ENCODE data around the gene BOC.

BOC gene

GRCh38 chr3:113273011-113273410 lies 61.7 kb downstream of the BOC start:
- H3K27ac Mint-ChIP-seq: no peak overlapping the region

GRCh38 chr3:113273604-113274378 lies 62.4 kb downstream of the BOC start:
- Mint-ChIP-seq H3K4me3 (no peak overlapping the region), H3K4me1 (peaks cover 34% of the 10 kb centered on the region), H3K36me3 (no peaks in the 10 kb centered on the region), H3K27ac (peak overlapping the region; percentile 17), H3K9me3 (no peaks in the 10 kb centered on the region), H3K27me3 (peaks cover under 1% of the 10 kb centered on the region)
- ATAC-seq: no peak

More at GRCh38 chr3:113273011-113273410, 61.7 kb downstream of the BOC start:
- Mint-ChIP-seq H3K4me1 (peaks cover 26% of the 10 kb centered on the region), H3K4me3 (no peak overlapping the region), H3K9me3 (no peaks in the 10 kb centered on the region), H3K36me3 (no peaks in the 10 kb centered on the region), H3K27me3 (peaks cover 9% of the 10 kb centered on the region)
- ATAC-seq: no peak

- Mint-ChIP-seq H3K27me3 (no peaks in the 10 kb centered on the region), H3K4me1 (peaks cover 35% of the 10 kb centered on the region), H3K27ac (peak overlapping the region; percentile 17), H3K4me3 (no peak overlapping the region), H3K36me3 (no peaks in the 10 kb centered on the region), H3K9me3 (no peaks in the 10 kb centered on the region)
- no peak for ATAC-seq
These were observed 63.3 kb downstream of the BOC start for GRCh38 chr3:113274425-113275257.

GRCh38 chr3:113275258-113275556 lies 63.9 kb downstream of the BOC start:
- no peaks in the 10 kb centered on the region for H3K36me3 Mint-ChIP-seq
- no peak for ATAC-seq

GRCh38 chr3:113275583-113275928 lies 64.2 kb downstream of the BOC start:
- no peak for ATAC-seq
- H3K27me3 Mint-ChIP-seq: no peaks in the 10 kb centered on the region
- H3K36me3 Mint-ChIP-seq: no peaks in the 10 kb centered on the region
- H3K4me3 Mint-ChIP-seq: peak overlapping the region; percentile 77
- no peaks in the 10 kb centered on the region for H3K9me3 Mint-ChIP-seq
- peak overlapping the region; percentile 89 for H3K27ac Mint-ChIP-seq
- peaks cover 35% of the 10 kb centered on the region for H3K4me1 Mint-ChIP-seq

More at GRCh38 chr3:113275258-113275556, 63.9 kb downstream of the BOC start:
- Mint-ChIP-seq H3K27ac (no peak overlapping the region), H3K4me1 (peaks cover 35% of the 10 kb centered on the region), H3K9me3 (no peaks in the 10 kb centered on the region), H3K27me3 (no peaks in the 10 kb centered on the region), H3K4me3 (no peak overlapping the region)

GRCh38 chr3:113275929-113276750 lies 64.8 kb downstream of the BOC start:
- Mint-ChIP-seq H3K27me3 (no peaks in the 10 kb centered on the region), H3K36me3 (no peaks in the 10 kb centered on the region), H3K27ac (peak overlapping the region; percentile 89), H3K9me3 (no peaks in the 10 kb centered on the region), H3K4me3 (peak overlapping the region; percentile 77), H3K4me1 (peaks cover 40% of the 10 kb centered on the region)
- ATAC-seq: peak; percentile 83

- no peaks in the 10 kb centered on the region for H3K9me3 Mint-ChIP-seq
- H3K4me1 Mint-ChIP-seq: peaks cover 40% of the 10 kb centered on the region
- H3K4me3 Mint-ChIP-seq: no peak overlapping the region
- H3K36me3 Mint-ChIP-seq: no peaks in the 10 kb centered on the region
- peak overlapping the region; percentile 89 for H3K27ac Mint-ChIP-seq
- H3K27me3 Mint-ChIP-seq: no peaks in the 10 kb centered on the region
- ATAC-seq: no peak
These were observed 65.4 kb downstream of the BOC start for GRCh38 chr3:113276751-113277080.

GRCh38 chr3:113277414-113277813 lies 66.1 kb downstream of the BOC start:
- no peaks in the 10 kb centered on the region for H3K36me3 Mint-ChIP-seq
- no peak overlapping the region for H3K4me3 Mint-ChIP-seq
- no peaks in the 10 kb centered on the region for H3K27me3 Mint-ChIP-seq
- ATAC-seq: no peak
- peaks cover 40% of the 10 kb centered on the region for H3K4me1 Mint-ChIP-seq
- no peaks in the 10 kb centered on the region for H3K9me3 Mint-ChIP-seq
- H3K27ac Mint-ChIP-seq: peak overlapping the region; percentile 89

- peak overlapping the region; percentile 89 for H3K27ac Mint-ChIP-seq
- H3K27me3 Mint-ChIP-seq: no peaks in the 10 kb centered on the region
- H3K36me3 Mint-ChIP-seq: no peaks in the 10 kb centered on the region
- peak overlapping the region; percentile 8 for H3K4me3 Mint-ChIP-seq
- peaks cover 40% of the 10 kb centered on the region for H3K4me1 Mint-ChIP-seq
- no peaks in the 10 kb centered on the region for H3K9me3 Mint-ChIP-seq
- ATAC-seq: no peak
These were observed 66.7 kb downstream of the BOC start for GRCh38 chr3:113277941-113278598.

- Mint-ChIP-seq H3K9me3 (no peaks in the 10 kb centered on the region), H3K27ac (peak overlapping the region; percentile 89), H3K4me3 (no peak overlapping the region), H3K4me1 (peaks cover 40% of the 10 kb centered on the region), H3K36me3 (no peaks in the 10 kb centered on the region), H3K27me3 (no peaks in the 10 kb centered on the region)
- ATAC-seq: no peak
These were observed 67.2 kb downstream of the BOC start for GRCh38 chr3:113278599-113278955.

- Mint-ChIP-seq H3K4me1 (peaks cover 40% of the 10 kb centered on the region), H3K27ac (no peak overlapping the region), H3K4me3 (no peak overlapping the region), H3K36me3 (no peaks in the 10 kb centered on the region), H3K27me3 (no peaks in the 10 kb centered on the region), H3K9me3 (no peaks in the 10 kb centered on the region)
- ATAC-seq: no peak
These were observed 68.3 kb downstream of the BOC start for GRCh38 chr3:113279686-113280085.

- Mint-ChIP-seq H3K36me3 (no peaks in the 10 kb centered on the region), H3K9me3 (no peaks in the 10 kb centered on the region), H3K27ac (no peak overlapping the region), H3K27me3 (no peaks in the 10 kb centered on the region), H3K4me3 (no peak overlapping the region), H3K4me1 (peaks cover 11% of the 10 kb centered on the region)
- ATAC-seq: no peak
These were observed 71.9 kb downstream of the BOC start for GRCh38 chr3:113283306-113283705.

GRCh38 chr3:113284453-113285050 lies 73.2 kb downstream of the BOC start:
- Mint-ChIP-seq H3K9me3 (no peaks in the 10 kb centered on the region), H3K4me1 (peaks cover 5% of the 10 kb centered on the region), H3K27ac (no peak overlapping the region), H3K27me3 (no peaks in the 10 kb centered on the region), H3K36me3 (no peaks in the 10 kb centered on the region), H3K4me3 (no peak overlapping the region)
- ATAC-seq: no peak

GRCh38 chr3:113285226-113285625 lies 73.9 kb downstream of the BOC start:
- Mint-ChIP-seq H3K4me3 (no peak overlapping the region), H3K4me1 (peaks cover 5% of the 10 kb centered on the region), H3K27me3 (no peaks in the 10 kb centered on the region), H3K36me3 (no peaks in the 10 kb centered on the region), H3K9me3 (no peaks in the 10 kb centered on the region), H3K27ac (no peak overlapping the region)
- ATAC-seq: no peak

- H3K27ac Mint-ChIP-seq: no peak overlapping the region
- H3K9me3 Mint-ChIP-seq: no peaks in the 10 kb centered on the region
These were observed 74.4 kb downstream of the BOC start for GRCh38 chr3:113285741-113286140.

More at GRCh38 chr3:113285741-113286140, 74.4 kb downstream of the BOC start:
- Mint-ChIP-seq H3K27me3 (no peaks in the 10 kb centered on the region), H3K4me3 (no peak overlapping the region), H3K36me3 (no peaks in the 10 kb centered on the region), H3K4me1 (peaks cover 3% of the 10 kb centered on the region)
- no peak for ATAC-seq

Measured in stimulated activated memory B cell treated with anti-CD40 and anti-IgM and Interleukin-4, amounts not matched to agents 10 μg/mL and 1 μg/mL and 100 μg/mL, for 72 hours (primary cell).